SK-N-DZ (cell line): ENCODE results near the gene OPCML.

Experiments
- DNase-seq: peaks from one replicate; pipeline ENCODE4 v3.0.0-alpha.2; 2015; ENCODE audit warnings: low spot score

Gene OPCML

GRCh38 chr11:133503776-133504175, 28.5 kb downstream of the OPCML start:
- no peak for DNase-seq

DNA sequence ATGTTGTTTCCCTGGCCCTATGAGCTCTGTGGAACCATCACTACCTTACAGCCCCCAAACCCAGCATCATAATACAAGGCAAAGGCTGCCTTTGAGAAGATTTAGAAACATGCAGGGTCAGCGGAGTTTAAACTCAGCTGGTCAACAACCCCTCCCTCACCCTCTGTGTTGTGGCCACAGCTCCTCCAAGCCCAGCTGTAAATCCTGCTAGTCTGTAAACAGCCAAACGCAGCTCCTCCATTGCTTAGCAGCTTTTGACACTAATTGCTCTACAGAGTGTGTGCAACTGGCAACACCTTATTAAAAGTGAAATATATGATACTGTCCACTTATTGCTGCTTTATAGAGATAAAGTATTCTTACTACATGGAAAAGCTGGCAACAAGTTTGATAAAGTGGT, 29.1 kb downstream of the OPCML start:
- no peak for DNase-seq

- no peak for DNase-seq
Measured at GRCh38 chr11:133501643-133502539, 30.4 kb downstream of the OPCML start.

GRCh38 chr11:133500936-133501335, 31.4 kb downstream of the OPCML start:
- DNase-seq, result no peak

- no peak for DNase-seq
Measured at GRCh38 chr11:133500435-133500834, 31.9 kb downstream of the OPCML start.

DNA sequence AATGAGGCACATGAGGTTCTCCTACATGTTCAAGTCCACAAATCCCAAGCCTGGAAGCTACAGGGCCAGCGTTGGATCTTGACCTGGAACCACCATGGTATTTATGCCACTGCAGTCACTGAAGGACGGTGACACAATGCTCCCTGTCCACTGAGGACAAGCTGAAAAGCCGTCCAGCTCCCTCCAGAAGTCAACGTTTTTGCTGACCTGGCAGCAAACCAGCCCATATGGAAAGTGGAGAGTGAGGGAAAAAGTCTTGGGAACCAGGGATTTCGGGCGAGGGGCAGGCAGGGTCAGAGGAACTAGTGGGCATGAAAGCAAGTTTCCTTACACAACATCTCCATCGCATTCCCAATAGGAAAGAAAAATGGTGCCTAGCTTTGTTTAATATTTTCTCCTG, 33.3 kb downstream of the OPCML start:
- DNase-seq, result no peak

DNA sequence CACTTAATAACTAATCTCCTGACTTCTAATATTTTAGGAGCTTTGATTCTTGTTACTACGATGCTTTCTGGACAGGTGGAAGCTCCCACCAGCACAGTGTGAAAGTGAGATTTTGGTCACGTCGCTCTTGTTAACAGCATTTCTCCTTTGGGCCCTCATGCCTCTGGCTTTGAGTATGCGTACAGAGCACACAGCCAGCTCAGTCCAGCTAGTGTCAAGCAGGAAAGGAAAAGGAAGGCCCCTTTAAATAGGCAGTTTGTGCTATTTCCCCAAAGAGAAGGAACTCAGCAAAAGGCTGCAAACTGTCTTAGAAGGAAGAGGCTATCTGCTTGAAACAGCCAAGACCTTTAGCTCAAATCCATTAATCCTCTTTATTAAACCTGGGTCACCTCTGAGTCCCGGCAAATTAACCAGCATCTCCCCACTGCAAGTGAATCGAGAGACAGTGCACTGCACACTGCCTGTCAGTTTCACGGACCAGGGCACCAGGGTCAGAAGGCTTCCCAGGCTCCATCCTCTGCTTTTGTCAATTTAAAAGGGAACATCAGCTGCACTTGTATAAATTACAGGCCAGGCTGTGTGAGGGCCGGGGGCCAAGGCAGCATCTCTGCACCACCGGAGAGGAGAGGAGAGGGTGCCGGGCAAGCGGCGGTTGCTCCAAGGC, 34.7 kb downstream of the OPCML start:
- DNase-seq, result no peak

DNA sequence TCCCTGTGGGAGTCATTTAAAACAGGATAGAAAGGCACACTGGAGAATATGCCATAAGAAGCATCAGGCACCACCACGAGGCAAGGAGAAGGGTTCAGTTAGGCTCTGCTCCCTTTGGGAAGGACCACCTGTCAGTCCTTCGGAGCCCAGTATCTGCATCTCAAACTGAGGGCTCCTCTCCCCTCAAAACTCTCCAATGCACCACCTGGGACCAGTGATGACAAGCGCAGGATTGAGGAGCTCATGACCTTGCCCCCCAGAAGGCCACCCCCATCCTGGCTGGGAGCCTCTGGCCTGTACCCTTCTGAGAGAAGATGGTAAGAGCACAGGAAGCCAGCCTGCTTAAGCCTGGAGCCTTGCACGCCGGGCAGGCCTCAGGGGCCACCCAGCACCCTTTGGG, 39.4 kb downstream of the OPCML start:
- no peak for DNase-seq

DNA sequence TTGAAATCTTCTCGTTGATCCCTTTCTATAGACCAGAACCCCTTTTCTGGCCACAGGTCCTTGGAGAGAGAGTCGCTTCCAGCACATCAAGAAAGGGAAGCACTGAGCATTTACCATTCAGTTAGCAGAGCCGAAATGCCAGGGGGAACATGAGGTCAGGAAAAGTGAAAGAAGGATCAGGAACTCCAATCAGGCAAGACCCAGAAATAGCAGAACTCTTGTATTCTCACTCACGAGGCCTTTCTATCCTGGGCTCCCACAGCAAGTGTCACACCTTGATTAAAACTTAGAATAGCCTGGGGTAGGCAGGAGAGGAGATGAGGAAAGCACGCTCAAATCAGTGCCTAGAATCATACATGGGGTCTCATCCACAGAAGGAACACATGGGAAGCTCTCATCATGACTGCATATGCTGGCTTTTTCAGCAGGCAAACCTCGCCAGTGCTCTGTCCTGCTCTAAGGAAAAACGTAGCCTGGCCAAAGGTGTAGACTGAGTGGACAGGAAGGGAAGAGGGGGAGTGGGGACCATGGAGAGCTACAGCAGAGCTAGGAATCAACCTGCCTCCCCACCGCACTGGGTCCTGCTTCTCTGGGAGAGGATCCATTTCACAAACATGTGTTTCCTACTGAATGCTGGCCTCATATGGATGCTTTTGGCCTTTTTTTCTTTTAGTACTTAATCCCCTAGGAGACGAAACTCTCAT, 40.5 kb downstream of the OPCML start:
- DNase-seq, result no peak

DNA sequence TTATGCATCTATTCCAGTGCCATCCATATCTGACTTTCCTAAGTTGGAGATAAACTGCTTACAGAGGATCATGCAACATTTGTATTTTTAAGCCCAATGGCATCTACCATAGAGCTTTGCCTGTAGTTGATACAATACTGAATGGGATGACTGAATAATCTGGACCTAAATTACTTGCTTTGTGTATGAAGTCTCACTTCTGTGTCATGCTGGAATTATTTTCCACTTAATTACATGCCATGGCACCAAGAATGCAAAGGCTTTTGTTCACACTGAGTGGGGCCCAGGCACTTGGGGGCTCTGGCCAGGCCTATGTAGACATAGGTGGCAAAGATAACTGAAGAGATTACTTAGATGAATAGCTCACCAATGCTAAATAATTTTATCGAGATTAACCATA, 51.6 kb downstream of the OPCML start:
- DNase-seq, result no peak

DNA sequence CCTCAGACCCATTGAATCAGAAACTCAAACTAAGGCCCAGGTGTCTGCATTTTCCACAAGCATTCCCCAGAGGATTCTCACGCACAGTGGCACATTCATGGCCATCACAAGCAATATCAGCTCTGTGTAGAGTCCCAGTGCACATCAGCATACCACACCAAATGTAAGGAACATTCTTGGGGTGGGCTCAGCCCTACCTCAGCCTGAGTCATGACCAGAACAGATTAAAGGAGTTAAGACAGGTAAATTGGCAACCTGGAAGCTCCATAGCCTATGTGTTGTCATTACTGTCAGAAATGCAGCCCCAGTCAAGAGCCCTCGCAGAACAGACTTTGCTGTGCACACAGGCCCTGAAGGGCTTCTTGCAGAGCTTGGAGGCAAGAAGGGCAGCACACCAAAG, 53.1 kb downstream of the OPCML start:
- no peak for DNase-seq

DNA sequence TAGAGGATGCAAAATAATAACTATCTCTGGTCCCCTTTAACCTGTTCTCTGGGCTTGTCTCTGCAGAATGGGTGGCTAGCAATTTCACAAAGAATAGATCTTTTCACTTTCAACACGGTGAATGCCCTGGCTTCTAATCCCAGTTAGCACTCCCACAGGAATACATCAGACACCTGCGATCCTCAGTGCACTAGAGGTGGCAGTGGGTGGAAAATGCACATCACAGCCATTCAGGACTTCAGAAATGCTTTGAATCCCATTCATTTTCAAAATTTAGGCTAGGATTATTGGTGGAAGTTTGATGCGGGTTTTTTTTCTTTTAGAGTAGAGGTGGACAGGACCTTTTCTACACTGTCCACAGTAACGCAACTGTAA, 55.1 kb downstream of the OPCML start:
- DNase-seq, result no peak

DNA sequence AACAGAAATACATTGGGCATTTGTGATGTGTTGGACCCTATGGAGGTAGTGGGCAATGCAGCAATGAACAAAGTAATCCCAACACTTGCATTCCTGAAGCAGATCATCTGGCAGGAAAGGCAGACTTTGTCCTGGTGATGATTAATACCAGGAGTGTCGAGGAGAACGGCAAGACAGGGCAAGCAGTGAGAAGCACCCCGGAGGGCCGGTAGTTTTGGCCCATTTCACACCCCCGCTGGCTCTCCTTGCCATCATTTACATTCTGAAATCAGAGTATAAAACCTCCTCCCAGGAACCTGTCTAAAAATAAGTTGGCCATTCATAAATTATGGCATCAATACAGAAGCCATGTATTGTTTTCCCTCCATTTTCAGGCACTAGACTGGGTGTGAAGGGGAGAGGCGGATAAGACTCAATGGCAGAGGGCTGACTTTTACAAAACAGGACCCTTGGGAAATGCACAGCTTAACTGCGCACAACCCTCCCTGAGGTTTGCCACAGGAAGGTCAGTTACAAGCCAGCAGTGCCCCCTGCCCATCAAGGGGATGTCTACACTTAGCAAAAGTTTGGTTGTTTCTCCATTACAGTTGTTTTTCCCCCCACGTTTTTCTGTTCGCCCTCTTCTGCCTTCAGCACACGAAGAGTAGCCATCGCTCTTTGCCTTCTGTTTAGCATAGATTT, 55.6 kb downstream of the OPCML start:
- DNase-seq, result no peak

GRCh38 chr11:133474461-133474860, 57.8 kb downstream of the OPCML start:
- DNase-seq, result no peak

DNA sequence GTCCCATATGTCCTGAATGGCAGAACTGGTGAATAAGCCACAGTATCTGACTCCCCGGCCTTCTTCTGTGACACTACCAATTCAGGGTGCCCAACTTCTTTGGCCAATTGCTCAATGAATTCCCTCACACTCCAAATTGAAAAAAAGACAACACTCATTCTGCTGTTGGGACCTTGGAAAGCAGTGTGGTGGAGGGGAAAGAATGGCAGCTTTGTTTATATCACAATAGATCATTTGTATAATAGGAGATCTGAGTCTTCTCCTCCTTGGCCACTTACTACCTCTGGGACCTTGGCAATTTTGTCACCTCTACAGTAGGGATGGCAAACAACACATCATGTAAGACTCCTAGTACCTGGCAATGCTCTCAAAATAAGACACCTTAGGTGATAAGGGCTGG, 64.6 kb downstream of the OPCML start:
- no peak for DNase-seq

DNA sequence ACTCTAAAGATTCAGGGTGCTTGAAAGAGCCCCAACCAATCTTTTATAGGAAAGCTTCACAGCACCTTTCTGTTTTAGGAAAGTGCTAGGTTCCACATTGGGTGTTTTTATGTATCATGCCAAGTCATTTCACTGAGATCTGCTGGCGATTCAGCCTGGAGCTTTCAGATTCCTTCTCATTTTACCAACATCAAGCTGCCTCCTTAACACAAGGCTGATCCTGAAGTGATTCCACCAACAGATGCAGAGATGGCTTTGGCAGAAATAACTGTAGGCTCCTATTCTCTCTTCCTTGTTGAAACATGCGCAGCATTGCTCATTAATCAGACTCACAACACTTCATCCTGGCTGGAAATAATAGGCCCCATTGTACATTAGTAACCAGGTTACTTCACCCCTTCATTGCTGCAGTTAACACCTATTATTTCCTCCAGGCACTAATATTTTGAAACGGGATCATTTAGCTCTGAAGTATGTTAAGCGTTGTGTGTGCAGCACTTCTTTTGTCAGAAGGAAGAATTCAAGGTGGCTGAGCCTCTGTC, 89.0 kb downstream of the OPCML start:
- no peak for DNase-seq

DNA sequence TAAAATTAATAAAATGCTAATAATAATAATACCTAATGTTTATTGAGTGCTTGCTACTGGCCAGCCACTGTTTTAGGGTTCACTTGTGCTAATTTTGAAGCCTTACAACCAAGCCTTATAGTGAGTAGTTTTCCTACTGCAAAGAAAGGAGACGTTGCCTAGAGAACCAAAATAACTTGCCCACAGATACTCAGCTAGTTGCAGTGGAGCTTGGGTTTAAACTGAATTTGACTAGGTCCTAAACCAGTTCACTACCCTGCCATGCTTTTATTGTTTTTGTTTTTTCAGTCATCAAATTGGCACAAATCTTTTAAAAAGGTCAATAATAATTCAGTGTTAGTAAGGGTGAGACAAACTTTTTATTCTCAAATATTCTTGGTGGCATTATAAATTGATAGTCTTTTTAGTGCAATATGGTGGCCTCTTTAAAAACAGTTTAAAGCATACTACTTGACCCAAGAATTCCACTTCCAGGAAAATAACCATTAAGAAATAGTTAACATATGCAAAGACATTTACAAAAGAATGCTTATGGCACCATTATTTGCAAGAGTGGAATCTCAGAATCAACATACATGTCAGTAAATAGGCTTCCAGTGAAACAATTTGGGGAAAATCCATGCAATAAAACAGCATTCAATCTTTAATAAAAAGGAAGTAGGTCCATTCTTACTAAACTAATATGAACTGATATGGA, 90.2 kb downstream of the OPCML start:
- no peak for DNase-seq

GRCh38 chr11:133425992-133426391, 106.3 kb downstream of the OPCML start:
- DNase-seq, result no peak

- DNase-seq, result no peak
Measured at GRCh38 chr11:133425245-133425644, 107.1 kb downstream of the OPCML start.

- no peak for DNase-seq
Measured at GRCh38 chr11:133418218-133418617, 114.1 kb downstream of the OPCML start.

- DNase-seq, result no peak
Measured at GRCh38 chr11:133414506-133414905, 117.8 kb downstream of the OPCML start.
